Large intestine (tissue), 3 donors: Measurements from ENCODE around the gene HTT. TPM values are rescaled to one million over a fixed set of nuclear protein-coding genes. Genes with fewer than 3 reads are reported as not detected.

Experiments
- DNase-seq, 2 donors: peaks; one replicate each; pipeline versions ENCODE4 v3.0.0 to v3.0.0-alpha.2; 2013
- H3K27ac ChIP-seq: one replicate; pipeline ENCODE4 v1.5.1; 2013; ENCODE audit warnings: low read length
- H3K27me3 ChIP-seq: 2 replicates; pipeline ENCODE4 v1.6.1; 2013; ENCODE audit warnings: low read length; ENCODE audit not compliant: control insufficient read depth, insufficient read depth
- H3K36me3 ChIP-seq: 2 replicates; pipeline ENCODE4 v1.6.1; 2013; ENCODE audit warnings: low read length; ENCODE audit not compliant: control insufficient read depth, insufficient read depth
- H3K4me1 ChIP-seq: one replicate; pipeline ENCODE4 v1.6.1; 2013; ENCODE audit warnings: low read length; ENCODE audit not compliant: control insufficient read depth, insufficient read depth
- H3K4me3 ChIP-seq: one replicate; pipeline ENCODE4 v1.5.1; 2013; ENCODE audit warnings: low read length
- H3K9me3 ChIP-seq: one replicate; pipeline ENCODE4 v1.6.1; 2013; ENCODE audit warnings: mild to moderate bottlenecking, low read depth, low read length, moderate library complexity; ENCODE audit not compliant: control insufficient read depth
- whole genome bisulfite sequencing: methylation state at CpG from one replicate; pipeline ENCODE4 v1.1.5; 2013; ENCODE audit warnings: low lambda C conversion rate; ENCODE audit not compliant: insufficient coverage; 5-methylcytosine and 5-hydroxymethylcytosine counted together
- polyA plus RNA-seq: library from polyadenylated mRNA; unstranded; fragments of 120-200 nt; gene quantifications from one replicate; pipeline ENCODE4 v1.2.1, GENCODE V29; 2013

HTT gene
- polyA plus RNA-seq, 1 donor, result 29.8 TPM

GRCh38 chr4:3257103-3257555 is 182.6 kb downstream of the HTT start:
- H3K27me3 ChIP-seq, result no peaks in the 10 kb centered on the region
- no peak overlapping the region for H3K4me3 ChIP-seq
- H3K27ac ChIP-seq, result no peak overlapping the region
- peaks cover 2% of the 10 kb centered on the region for H3K36me3 ChIP-seq
- H3K4me1 ChIP-seq, result no peaks in the 10 kb centered on the region
- H3K9me3 ChIP-seq, result peaks cover 2% of the 10 kb centered on the region
- no peak for DNase-seq
- no CpG with 5 or more reads among the region's 9 CpGs for WGBS

GRCh38 chr4:3257556-3258482 is 183.3 kb downstream of the HTT start:
- no peak overlapping the region for H3K27ac ChIP-seq
- H3K27me3 ChIP-seq, result no peaks in the 10 kb centered on the region
- no CpG with 5 or more reads among the region's 29 CpGs for WGBS
- peaks cover 2% of the 10 kb centered on the region for H3K9me3 ChIP-seq
- no peak for DNase-seq
- H3K4me3 ChIP-seq, result no peak overlapping the region
- peaks cover 2% of the 10 kb centered on the region for H3K36me3 ChIP-seq
- H3K4me1 ChIP-seq, result no peaks in the 10 kb centered on the region

- Histone ChIP-seq H3K27me3 (no peaks in the 10 kb centered on the region), H3K27ac (no peak overlapping the region), H3K4me3 (no peak overlapping the region), H3K9me3 (no peaks in the 10 kb centered on the region), H3K36me3 (no peaks in the 10 kb centered on the region), H3K4me1 (no peaks in the 10 kb centered on the region)
- WGBS, result 90% methylated on average over 2 of the region's 35 CpGs
- no peak for DNase-seq
These were observed 187.1 kb downstream of the HTT start for GRCh38 chr4:3261411-3262207.

GRCh38 chr4:3262208-3263052 is 187.9 kb downstream of the HTT start:
- no peaks in the 10 kb centered on the region for H3K9me3 ChIP-seq
- H3K4me1 ChIP-seq, result no peaks in the 10 kb centered on the region
- no peak overlapping the region for H3K4me3 ChIP-seq
- no peak for DNase-seq
- no CpG with 5 or more reads among the region's 23 CpGs for WGBS
- H3K27me3 ChIP-seq, result no peaks in the 10 kb centered on the region
- no peaks in the 10 kb centered on the region for H3K36me3 ChIP-seq
- no peak overlapping the region for H3K27ac ChIP-seq

GRCh38 chr4:3263053-3263875 is 188.8 kb downstream of the HTT start:
- Histone ChIP-seq H3K4me1 (no peaks in the 10 kb centered on the region), H3K36me3 (no peaks in the 10 kb centered on the region), H3K27me3 (no peaks in the 10 kb centered on the region), H3K4me3 (no peak overlapping the region), H3K9me3 (no peaks in the 10 kb centered on the region), H3K27ac (no peak overlapping the region)
- WGBS, result 60% methylated on average over 1 of the region's 28 CpGs
- DNase-seq, result no peak

- WGBS, result 80% methylated on average over 1 of the region's 6 CpGs
- no peaks in the 10 kb centered on the region for H3K36me3 ChIP-seq
- no peaks in the 10 kb centered on the region for H3K4me1 ChIP-seq
- H3K27ac ChIP-seq, result no peak overlapping the region
- H3K27me3 ChIP-seq, result no peaks in the 10 kb centered on the region
- no peaks in the 10 kb centered on the region for H3K9me3 ChIP-seq
- no peak for DNase-seq
- no peak overlapping the region for H3K4me3 ChIP-seq
These were observed 189.4 kb downstream of the HTT start for GRCh38 chr4:3263876-3264193.

- Histone ChIP-seq H3K36me3 (no peaks in the 10 kb centered on the region), H3K9me3 (peaks cover 4% of the 10 kb centered on the region), H3K4me1 (no peaks in the 10 kb centered on the region), H3K27me3 (no peaks in the 10 kb centered on the region), H3K27ac (no peak overlapping the region), H3K4me3 (no peak overlapping the region)
- WGBS, result no CpG with 5 or more reads among the region's 17 CpGs
- no peak for DNase-seq
These were observed 191.6 kb downstream of the HTT start for GRCh38 chr4:3266076-3266475.

GRCh38 chr4:3267576-3268394 is 193.3 kb downstream of the HTT start:
- no peak overlapping the region for H3K27ac ChIP-seq
- no peaks in the 10 kb centered on the region for H3K4me1 ChIP-seq
- WGBS, result 20% methylated on average over 3 of the region's 18 CpGs
- no peaks in the 10 kb centered on the region for H3K36me3 ChIP-seq
- DNase-seq, result peak in 1 of 2 donors; percentile 34
- H3K4me3 ChIP-seq, result no peak overlapping the region
- H3K27me3 ChIP-seq, result no peaks in the 10 kb centered on the region
- H3K9me3 ChIP-seq, result peaks cover 4% of the 10 kb centered on the region
